B cell (primary cell): ENCODE measurements around the gene MIDN. TPM values are rescaled to one million over a fixed set of nuclear protein-coding genes. Genes with fewer than 3 reads are reported as not detected.

Source experiments
- ATAC-seq: fragments of 200-7000 bp; cut with Tn5 transposase; one replicate; pipeline ENCODE4 v1.10.0; 2021; ENCODE audit warnings: low read depth, mild to moderate bottlenecking, moderate number of reproducible peaks, moderate library complexity
- CTCF ChIA-PET: fragments of 350-600 bp; sonication (Branson Sonifier 250); formaldehyde crosslinking; loops from one replicate; lab custom pipeline; 2021; ENCODE audit warnings: antibody characterized with exemption, inconsistent platforms; lab: Charles Lee
- POLR2A ChIA-PET: fragments of 350-600 bp; sonication (Branson Sonifier 250); formaldehyde crosslinking; loops from one replicate; lab custom pipeline; 2021; ENCODE audit warnings: antibody characterized with exemption; lab: Charles Lee
- DNase-seq: peaks from one replicate; pipeline ENCODE4 v3.0.0; 2013
- H2AFZ ChIP-seq: 2 replicates; pipeline ENCODE4 v1.6.1; 2012; ENCODE audit warnings: mild to moderate bottlenecking, low read depth, low read length; ENCODE audit not compliant: insufficient read depth, poor library complexity, severe bottlenecking
- H3K27ac ChIP-seq, 2 donors: 1 replicate in 1 of 2; 2 replicates in 1 of 2; pipeline ENCODE4 v1.5.1; 2012 to 2013; ENCODE audit warnings: low read length in 2 of 2, mild to moderate bottlenecking in 2 of 2, moderate library complexity in 1 of 2
- H3K27me3 ChIP-seq, 4 experiments: fragments of 200-600 bp in 1 of 4; sonication (generic) in 1 of 4; replicated peaks in 1 of 4; 1 replicate in 2 of 4; 2 replicates in 2 of 4; pipeline versions ENCODE4 v1.6.1 to v1.7.0; 2013 to 2016; ENCODE audit warnings: low read length in 3 of 4, mild to moderate bottlenecking in 2 of 4, mixed read lengths in 1 of 4, moderate library complexity in 1 of 4; ENCODE audit not compliant: insufficient read depth in 4 of 4, control insufficient read depth in 3 of 4; ENCODE audit errors: control extremely low read depth in 1 of 4
- H3K36me3 ChIP-seq, 2 experiments: replicated peaks in 1 of 2; 1 replicate in 1 of 2; 2 replicates in 1 of 2; pipeline versions ENCODE4 v1.6.1 to v1.7.1; 2013; ENCODE audit warnings: low read length in 1 of 2; ENCODE audit not compliant: insufficient read depth in 2 of 2, control insufficient read depth in 1 of 2; ENCODE audit errors: control extremely low read depth in 1 of 2, extremely low read depth in 1 of 2
- H3K4me1 ChIP-seq, 2 donors: fragments of 200-600 bp in 1 of 2; sonication (generic) in 1 of 2; 1 replicate in 1 of 2; 2 replicates in 1 of 2; pipeline versions ENCODE4 v1.5.1 to v1.6.1; 2013 to 2017; ENCODE audit warnings: low read length in 2 of 2; ENCODE audit not compliant: control insufficient read depth in 2 of 2, insufficient read depth in 2 of 2
- H3K4me2 ChIP-seq: replicated peaks from 2 replicates; pipeline ENCODE3; 2012; ENCODE audit warnings: mild to moderate bottlenecking, low read depth, low read length; ENCODE audit not compliant: poor library complexity, severe bottlenecking
- H3K4me3 ChIP-seq, 5 experiments: fragments of 200-600 bp in 1 of 5; sonication (generic) in 1 of 5; 1 replicate in 3 of 5; 2 replicates in 2 of 5; pipeline versions ENCODE4 v1.5.1 to v1.7.0; 2011 to 2016; ENCODE audit warnings: low read length in 4 of 5, mild to moderate bottlenecking in 4 of 5, low read depth in 2 of 5, control low read depth in 1 of 5, moderate library complexity in 1 of 5; ENCODE audit not compliant: insufficient read depth in 1 of 5; ENCODE audit errors: control extremely low read depth in 1 of 5, extremely low read depth in 1 of 5
- H3K79me2 ChIP-seq: fragments of 200-600 bp; sonication (generic); one replicate; pipeline ENCODE4 v1.6.0; 2016; ENCODE audit warnings: low read length; ENCODE audit not compliant: control insufficient read depth, insufficient read depth
- H3K9ac ChIP-seq: fragments of 200-600 bp; sonication (generic); 2 replicates; pipeline ENCODE4 v1.6.1; 2017; ENCODE audit warnings: mild to moderate bottlenecking, low read length, moderate library complexity
- H3K9me3 ChIP-seq, 3 donors: one replicate each; pipeline versions ENCODE4 v1.6.1 to v1.7.1; 2013; ENCODE audit warnings: low read length in 2 of 3; ENCODE audit not compliant: control insufficient read depth in 2 of 3, insufficient read depth in 1 of 3; ENCODE audit errors: control extremely low read depth in 1 of 3
- H4K20me1 ChIP-seq: 2 replicates; pipeline ENCODE4 v1.6.0; 2012; ENCODE audit warnings: mild to moderate bottlenecking, low read length; ENCODE audit not compliant: insufficient read depth, control insufficient read depth, poor library complexity, severe bottlenecking
- H3K27ac Mint-ChIP-seq: one replicate; pipeline ENCODE4 v1.8.0; 2021; ENCODE audit warnings: mixed read lengths
- H3K27me3 Mint-ChIP-seq: one replicate; pipeline ENCODE4 v1.8.0; 2021; ENCODE audit warnings: mixed read lengths
- H3K4me1 Mint-ChIP-seq: one replicate; pipeline ENCODE4 v1.8.0; 2021; ENCODE audit warnings: mixed read lengths
- H3K4me3 Mint-ChIP-seq: one replicate; pipeline ENCODE4 v1.8.0; 2021; ENCODE audit warnings: mixed read lengths
- H3K9me3 Mint-ChIP-seq: one replicate; pipeline ENCODE4 v1.8.0; 2022; ENCODE audit warnings: mixed read lengths; ENCODE audit not compliant: insufficient read depth
- CTCF ChIP-seq: fragments of 200-600 bp; IDR thresholded peaks from one replicate; pipeline ENCODE4 v1.8.0; 2022; ENCODE audit warnings: antibody characterized with exemption, mild to moderate bottlenecking
- EZH2 ChIP-seq: IDR thresholded peaks from 2 replicates; pipeline ENCODE4 v1.6.1; 2012; ENCODE audit warnings: borderline replicate concordance, low read depth, mild to moderate bottlenecking, moderate library complexity, low read length; ENCODE audit not compliant: insufficient read depth, poor library complexity, severe bottlenecking
- WGBS: methylation state at CpG from one replicate; pipeline ENCODE4 v1.1.5; 2013; ENCODE audit warnings: missing lambda C conversion rate; ENCODE audit not compliant: insufficient coverage; 5-methylcytosine and 5-hydroxymethylcytosine counted together
- intact Hi-C: fragments of 100-400 bp; cut with micrococcal nuclease; formaldehyde crosslinking; loops from one replicate; pipeline ENCODE4 v1.10.0; 2022
- polyA plus RNA-seq: library from polyadenylated mRNA; depleted of rRNA; stranded (reverse); fragments of >200 nt; gene quantifications from 2 replicates; pipeline ENCODE4 v1.2.3, GENCODE V29; 2012
- total RNA-seq, 2 donors: library from RNA; stranded (reverse); fragments of 120-200 nt in 1 of 2; gene quantifications; 1 replicate in 1 of 2; 2 replicates in 1 of 2; pipeline versions ENCODE4 v1.2.3 to v1.2.4, GENCODE V29; 2013 to 2022

The MIDN gene
- total and polyA plus RNA-seq, 2 donors (not counting 1 experiment from before 2014, with no cell fraction given) = 98.5 to 156 TPM

DNA sequence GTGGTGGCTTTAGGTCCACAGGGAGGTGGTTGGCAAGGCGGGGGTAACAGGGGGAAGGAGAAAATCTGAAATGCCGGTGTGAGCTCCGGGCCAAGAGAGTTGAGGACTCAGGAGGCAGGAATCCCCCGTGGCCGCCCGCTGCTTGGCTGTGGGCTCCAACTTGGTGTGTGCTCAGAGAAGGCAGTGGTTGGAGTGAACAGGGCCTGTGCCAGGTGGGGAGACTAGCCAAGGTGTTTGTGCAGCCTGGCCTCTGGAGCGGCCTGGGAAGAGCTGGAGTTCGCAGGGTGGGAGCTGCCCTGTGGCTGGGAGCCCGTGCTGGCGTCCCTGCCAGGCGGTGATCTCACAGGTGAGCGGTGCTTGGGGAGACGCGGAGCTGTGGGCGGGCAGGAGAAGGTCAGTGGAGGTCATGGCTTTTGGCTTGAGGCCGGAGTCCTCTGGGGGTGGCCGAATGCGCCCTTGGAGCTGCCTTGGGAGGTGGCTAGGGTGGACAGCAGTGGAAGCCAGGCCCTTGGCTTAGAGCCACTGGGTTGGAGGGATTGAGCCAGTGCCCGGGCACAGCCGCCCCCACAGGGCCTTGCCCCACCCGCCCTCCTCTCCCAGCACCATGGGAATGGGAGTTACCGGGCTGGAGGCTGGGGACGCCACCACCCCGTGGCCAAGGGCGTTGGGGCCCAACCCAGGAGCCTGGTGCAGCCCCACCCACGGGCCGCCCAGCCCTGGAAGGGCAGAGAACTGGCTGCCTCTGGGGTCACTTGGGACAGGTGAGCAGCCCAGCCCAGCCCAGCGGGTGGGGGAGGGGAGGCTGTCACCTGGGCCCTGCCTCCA is 13.6 kb downstream of the MIDN start:
- Histone ChIP-seq H2AFZ (no peak overlapping the region), H3K9ac (peak overlapping the region; percentile 98), H3K4me2 (peak overlapping the region; percentile 99), H4K20me1 (peaks cover 12% of the 10 kb centered on the region), H3K4me3 (peak overlapping the region; percentile 61 to 95 (median 81)), H3K4me1 (peaks cover 72 to 91% of the 10 kb centered on the region in 2 donors), H3K27me3 (no peaks in the 10 kb centered on the region), H3K36me3 (peaks cover 0 to 12% of the 10 kb centered on the region in 2 experiments), H3K79me2 (peaks cover 27% of the 10 kb centered on the region), H3K9me3 (no peaks in the 10 kb centered on the region), H3K27ac (peak overlapping the region; percentile 96 to 99)
- ChIA-PET POLR2A (interaction anchor here (0.5 to 11.0 kb wide), 9 partner anchors 3 to 492 kb away, joined by 3 to 402 read pairs (median 5); partner anchors contain the start of genes ABCA7, ATP5F1D, CIRBP and FAM174C), CTCF (interaction anchor here (7.6 to 10.0 kb wide), 2 partner anchors 8 to 18 kb away, joined by 113 to 658 read pairs; partner anchors contain the start of gene ATP5F1D)
- Mint-ChIP-seq H3K27me3 (no peaks in the 10 kb centered on the region), H3K9me3 (no peaks in the 10 kb centered on the region), H3K4me1 (peaks cover 78% of the 10 kb centered on the region), H3K27ac (peak overlapping the region; percentile 100), H3K4me3 (peak overlapping the region; percentile 97)
- WGBS = 30% methylated on average over 21 of the region's 28 CpGs
- DNase-seq (peak; percentile 86), ATAC-seq (no peak)
- intact Hi-C loops = loop anchor here (1.0 to 5.0 kb wide), 2 partner anchors 13 to 355 kb away; no protein-coding TSS in a partner anchor
- TF ChIP-seq CTCF (peak; percentile 5), EZH2 (no peak)
